ENCODE data around the gene RAD23B. TPM values are rescaled to one million over a fixed set of nuclear protein-coding genes. Genes with fewer than 3 reads are reported as not detected.

The RAD23B gene
- total RNA-seq, 1 donor from 2014 or later: 205 TPM

DNA sequence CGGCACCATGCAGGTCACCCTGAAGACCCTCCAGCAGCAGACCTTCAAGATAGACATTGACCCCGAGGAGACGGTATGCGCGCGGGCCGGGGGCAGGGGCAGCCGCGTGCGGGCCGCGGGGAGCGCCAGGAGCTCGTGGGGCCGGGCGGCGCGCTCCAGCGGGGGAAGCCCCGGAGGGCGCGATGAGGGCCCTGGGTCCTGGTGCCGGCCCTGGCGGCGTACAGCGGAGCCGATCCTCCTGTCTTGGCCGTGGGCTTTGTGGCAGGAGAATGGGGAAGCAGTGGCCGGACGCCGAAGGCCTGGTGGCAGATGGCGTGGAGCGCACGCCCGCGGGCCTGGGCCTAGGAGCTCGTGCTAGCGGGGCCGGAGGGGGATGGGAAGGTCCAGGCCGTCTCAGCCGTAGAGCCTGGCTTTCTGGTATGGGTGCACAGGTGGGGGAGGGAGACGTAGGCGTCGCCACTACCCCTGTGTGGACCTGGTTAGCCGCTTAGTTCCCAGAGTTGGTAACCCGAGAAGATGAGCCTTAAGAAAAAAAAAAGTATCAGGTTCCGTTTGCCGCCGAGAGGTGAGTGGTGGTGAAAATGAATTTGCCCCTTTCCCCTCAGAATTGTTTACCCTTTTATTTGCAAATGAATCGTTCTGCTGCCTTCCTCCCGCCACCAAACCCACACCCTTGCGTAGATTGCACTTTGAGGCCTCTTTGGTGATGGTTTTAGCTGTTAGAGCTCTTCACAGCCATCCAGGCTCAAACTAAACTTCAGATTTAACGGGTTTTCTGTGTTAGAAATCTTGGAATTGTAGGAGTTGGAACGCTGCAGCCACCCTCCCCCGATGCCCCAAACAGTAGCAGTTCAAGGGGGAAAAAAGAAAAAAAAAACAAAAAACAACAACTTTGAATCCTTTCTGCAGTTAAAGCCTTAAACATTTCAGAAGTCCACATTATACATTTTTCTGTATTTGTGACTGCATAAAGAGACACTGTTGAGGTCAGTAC, 841 bp downstream of the RAD23B start:
- H3K9me3 ChIP-seq (ENCODE audit: insufficient read depth, low read depth, low read length): no peaks in the 10 kb centered on the region
- peak overlapping the region; percentile 98 for H3K27ac ChIP-seq (ENCODE audit: low read depth, low read length)
- DNase-seq (ENCODE audit: low read depth) (peak; percentile 64), FAIRE-seq (no peak)
- H3K4me3 Mint-ChIP-seq (ENCODE audit: unreplicated experiment): peak overlapping the region; percentile 99
- no peaks in the 10 kb centered on the region for H3K9me3 Mint-ChIP-seq (ENCODE audit: unreplicated experiment)
- H3K36me3 Mint-ChIP-seq (ENCODE audit: low read depth, unreplicated experiment): peaks cover 5% of the 10 kb centered on the region
- peaks cover 17% of the 10 kb centered on the region for H3K4me1 ChIP-seq (ENCODE audit: insufficient read depth, low read length)
- peaks cover 59% of the 10 kb centered on the region for H3K79me2 ChIP-seq (ENCODE audit: insufficient read depth, low read length)
- peaks cover 52% of the 10 kb centered on the region for H4K20me1 ChIP-seq (ENCODE audit: insufficient read depth, low read length)
- H3K4me2 ChIP-seq (ENCODE audit: low read length): peak overlapping the region; percentile 95
- no peaks in the 10 kb centered on the region for H3K36me3 ChIP-seq (ENCODE audit: insufficient read depth, low read length)
- H3K9ac ChIP-seq (ENCODE audit: low read length): peak overlapping the region; percentile 97
- no peak for TF ChIP-seq EZH2 (IDR thresholded peaks at IDR 0.05; ENCODE audit: insufficient read depth, low read length)
- TF ChIP-seq, protein P1, sequence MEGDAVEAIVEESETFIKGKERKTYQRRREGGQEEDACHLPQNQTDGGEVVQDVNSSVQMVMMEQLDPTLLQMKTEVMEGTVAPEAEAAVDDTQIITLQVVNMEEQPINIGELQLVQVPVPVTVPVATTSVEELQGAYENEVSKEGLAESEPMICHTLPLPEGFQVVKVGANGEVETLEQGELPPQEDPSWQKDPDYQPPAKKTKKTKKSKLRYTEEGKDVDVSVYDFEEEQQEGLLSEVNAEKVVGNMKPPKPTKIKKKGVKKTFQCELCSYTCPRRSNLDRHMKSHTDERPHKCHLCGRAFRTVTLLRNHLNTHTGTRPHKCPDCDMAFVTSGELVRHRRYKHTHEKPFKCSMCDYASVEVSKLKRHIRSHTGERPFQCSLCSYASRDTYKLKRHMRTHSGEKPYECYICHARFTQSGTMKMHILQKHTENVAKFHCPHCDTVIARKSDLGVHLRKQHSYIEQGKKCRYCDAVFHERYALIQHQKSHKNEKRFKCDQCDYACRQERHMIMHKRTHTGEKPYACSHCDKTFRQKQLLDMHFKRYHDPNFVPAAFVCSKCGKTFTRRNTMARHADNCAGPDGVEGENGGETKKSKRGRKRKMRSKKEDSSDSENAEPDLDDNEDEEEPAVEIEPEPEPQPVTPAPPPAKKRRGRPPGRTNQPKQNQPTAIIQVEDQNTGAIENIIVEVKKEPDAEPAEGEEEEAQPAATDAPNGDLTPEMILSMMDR (IDR thresholded peaks at IDR 0.05; ENCODE audit: insufficient read depth, low read depth, low read length): no peak
- H3K4me1 Mint-ChIP-seq (ENCODE audit: low read depth, unreplicated experiment): peaks cover 23% of the 10 kb centered on the region
- H3K4me3 ChIP-seq (ENCODE audit: insufficient read depth, low read depth, low read length): peak overlapping the region; percentile 96
- H3K27me3 ChIP-seq (ENCODE audit: insufficient read depth, low read length): no peaks in the 10 kb centered on the region
- peak overlapping the region; percentile 96 for H3K27ac Mint-ChIP-seq (ENCODE audit: unreplicated experiment)
- H2AFZ ChIP-seq (ENCODE audit: low read depth, low read length): peak overlapping the region; percentile 81
- H3K27me3 Mint-ChIP-seq (ENCODE audit: low read depth, unreplicated experiment): no peaks in the 10 kb centered on the region

DNA sequence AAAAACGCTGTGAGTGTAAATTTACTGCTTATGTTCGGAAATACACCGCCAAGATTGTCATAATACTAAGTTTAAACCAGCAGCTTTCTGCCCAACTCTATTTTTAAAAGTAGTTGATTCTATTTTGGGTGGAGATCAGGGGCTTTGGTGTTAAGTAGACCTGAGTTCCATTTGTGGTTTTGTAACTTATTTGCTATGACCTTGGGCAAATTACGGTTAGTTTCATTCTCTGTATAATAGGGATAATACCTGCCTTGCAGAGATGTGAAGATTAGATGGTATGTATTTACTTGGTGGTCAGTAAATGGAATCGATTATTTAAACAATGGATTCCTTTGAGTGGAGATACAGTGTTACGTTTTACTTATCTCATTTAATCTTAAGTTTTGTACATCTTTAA, 1.6 kb downstream of the RAD23B start:
- Histone ChIP-seq H3K36me3 (ENCODE audit: insufficient read depth, low read length) (no peaks in the 10 kb centered on the region), H3K27me3 (ENCODE audit: insufficient read depth, low read length) (no peaks in the 10 kb centered on the region), H3K4me2 (ENCODE audit: low read length) (peak overlapping the region; percentile 95), H3K4me1 (ENCODE audit: insufficient read depth, low read length) (peaks cover 17% of the 10 kb centered on the region), H4K20me1 (ENCODE audit: insufficient read depth, low read length) (peaks cover 60% of the 10 kb centered on the region), H3K27ac (ENCODE audit: low read depth, low read length) (peak overlapping the region; percentile 98), H3K79me2 (ENCODE audit: insufficient read depth, low read length) (peaks cover 66% of the 10 kb centered on the region), H3K9me3 (ENCODE audit: insufficient read depth, low read depth, low read length) (no peaks in the 10 kb centered on the region), H3K4me3 (ENCODE audit: insufficient read depth, low read depth, low read length) (peak overlapping the region; percentile 96), H2AFZ (ENCODE audit: low read depth, low read length) (no peak overlapping the region), H3K9ac (ENCODE audit: low read length) (peak overlapping the region; percentile 97)
- FAIRE-seq: no peak
- Mint-ChIP-seq H3K4me3 (ENCODE audit: unreplicated experiment) (peak overlapping the region; percentile 99), H3K4me1 (ENCODE audit: low read depth, unreplicated experiment) (peaks cover 26% of the 10 kb centered on the region), H3K27me3 (ENCODE audit: low read depth, unreplicated experiment) (no peaks in the 10 kb centered on the region), H3K36me3 (ENCODE audit: low read depth, unreplicated experiment) (peaks cover 5% of the 10 kb centered on the region), H3K27ac (ENCODE audit: unreplicated experiment) (peak overlapping the region; percentile 96), H3K9me3 (ENCODE audit: unreplicated experiment) (no peaks in the 10 kb centered on the region)
- DNase-seq (ENCODE audit: low read depth): no peak
- TF ChIP-seq, protein P1 (IDR thresholded peaks at IDR 0.05; ENCODE audit: insufficient read depth, low read depth, low read length): no peak
- TF ChIP-seq EZH2 (IDR thresholded peaks at IDR 0.05; ENCODE audit: insufficient read depth, low read length): no peak
